ENCODE data around the gene OLFML2B.

- no peak for TF ChIP-seq CTCF (IDR thresholded peaks at IDR 0.05)
- TF ChIP-seq EP300 (IDR thresholded peaks at IDR 0.05) = no peak
- TF ChIP-seq POLR2AphosphoS5 (IDR thresholded peaks at IDR 0.05) = no peak
Measured at GRCh38 chr1:161950377-161950776, 73.3 kb downstream of the OLFML2B start.
